ENCODE results near the gene SHISA5. TPM values are rescaled to one million over a fixed set of nuclear protein-coding genes. Genes with fewer than 3 reads are reported as not detected.

SHISA5 gene
- polyA plus RNA-seq, 1 experiment, result 217 TPM

DNA sequence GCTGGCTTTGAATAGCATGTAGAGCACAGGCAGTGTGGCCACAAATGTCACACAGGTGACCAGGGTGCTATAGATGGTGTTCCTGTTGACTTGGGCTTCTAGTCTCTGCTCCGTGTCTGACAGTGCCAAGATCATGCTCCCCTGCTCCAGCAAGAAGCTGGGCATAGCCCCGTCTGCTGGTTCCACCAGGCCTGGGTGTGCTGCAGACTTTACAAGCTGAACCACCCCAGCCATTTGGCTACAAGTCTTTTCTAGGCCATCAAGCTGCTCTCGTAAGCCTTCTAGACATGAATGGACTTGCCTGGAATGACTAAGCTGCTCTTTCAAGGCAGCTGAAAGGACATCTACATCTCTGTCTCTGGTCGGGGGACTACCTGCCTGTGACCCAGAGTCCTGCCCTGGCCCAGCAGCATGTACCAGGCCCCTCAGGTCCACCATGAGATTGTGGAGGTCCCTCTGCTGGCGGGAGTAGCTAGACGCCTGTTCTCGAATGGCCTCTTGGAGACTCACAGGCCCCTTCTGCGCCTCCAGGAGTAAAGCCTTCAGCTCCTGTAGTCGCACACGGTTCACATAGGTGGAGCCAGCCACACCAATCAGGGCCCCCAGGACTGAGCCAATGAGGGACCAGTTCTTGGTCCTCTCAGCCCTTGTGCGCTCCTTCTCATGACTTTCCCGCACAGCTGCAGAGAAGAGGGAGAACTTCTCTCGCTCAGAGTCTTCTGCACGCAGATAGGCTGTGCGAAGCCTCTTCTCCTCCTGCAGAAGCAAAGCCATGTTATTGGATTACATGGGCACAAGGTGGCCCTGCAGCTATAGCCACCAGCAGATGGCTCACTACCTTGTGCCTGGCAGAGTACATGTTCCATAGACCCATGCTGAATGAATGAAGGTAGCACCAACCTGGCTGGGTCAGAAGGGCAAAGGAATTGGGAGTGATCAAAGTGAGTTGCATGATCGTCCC lies 71.3 kb downstream of the SHISA5 start:
- no peak overlapping the region for H3K4me3 ChIP-seq (ENCODE audit: low read depth, low read length)

DNA sequence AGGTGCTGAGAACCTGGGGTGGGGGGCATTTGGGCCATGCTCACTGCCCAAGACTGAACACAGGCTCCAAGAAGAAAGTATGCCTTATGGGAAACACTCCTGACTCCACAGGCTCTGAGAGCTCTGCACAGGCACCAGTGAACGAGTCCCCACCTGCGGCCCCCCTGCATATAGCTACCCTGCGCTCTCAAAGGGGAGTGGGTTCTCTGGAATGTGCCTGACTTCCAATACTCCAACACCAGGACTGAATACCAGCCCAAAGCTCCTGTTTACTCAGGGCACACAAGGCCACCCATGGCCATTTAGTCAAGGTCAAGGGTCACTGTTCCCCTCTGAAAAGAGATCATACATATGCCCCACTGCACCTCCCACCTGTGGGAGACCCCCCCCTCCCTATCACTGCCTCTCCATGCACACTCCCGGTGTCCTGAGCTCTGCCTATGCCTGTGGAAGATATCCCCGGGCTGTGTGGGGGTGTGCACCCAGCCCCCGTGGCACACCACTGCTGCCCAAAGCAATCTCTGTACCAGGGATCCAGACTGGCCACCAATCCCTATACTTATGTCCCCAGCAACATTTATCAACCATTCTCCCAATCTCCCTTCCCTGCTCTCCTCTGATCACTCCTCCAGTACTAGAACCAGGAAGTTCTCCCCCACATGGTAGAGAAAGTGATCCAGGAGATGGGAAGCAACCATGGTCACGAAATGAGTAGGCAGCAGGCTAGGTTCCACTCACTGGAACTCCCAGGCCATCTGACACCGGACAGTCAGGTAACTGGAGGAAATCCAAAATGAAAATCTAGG lies 72.5 kb downstream of the SHISA5 start:
- CTCF ChIA-PET, result interaction anchor here (0.6 to 7.6 kb wide), 6 partner anchors 8 to 160 kb away, joined by 3 to 263 read pairs (median 22); partner anchors contain the start of genes CCDC51 and TMA7
- Histone ChIP-seq H3K27me3 (ENCODE audit: control insufficient read depth, insufficient read depth, low read length) (no peaks in the 10 kb centered on the region), H3K36me3 (ENCODE audit: control insufficient read depth, insufficient read depth, low read length) (0 out of 2 replicates have a peak, but pooled peaks cover 2% of the 10 kb centered on the region), H3K4me3 (ENCODE audit: low read depth, low read length) (no peak overlapping the region)
- POLR2A ChIA-PET, result no interaction called here
- TF ChIP-seq, protein P1, sequence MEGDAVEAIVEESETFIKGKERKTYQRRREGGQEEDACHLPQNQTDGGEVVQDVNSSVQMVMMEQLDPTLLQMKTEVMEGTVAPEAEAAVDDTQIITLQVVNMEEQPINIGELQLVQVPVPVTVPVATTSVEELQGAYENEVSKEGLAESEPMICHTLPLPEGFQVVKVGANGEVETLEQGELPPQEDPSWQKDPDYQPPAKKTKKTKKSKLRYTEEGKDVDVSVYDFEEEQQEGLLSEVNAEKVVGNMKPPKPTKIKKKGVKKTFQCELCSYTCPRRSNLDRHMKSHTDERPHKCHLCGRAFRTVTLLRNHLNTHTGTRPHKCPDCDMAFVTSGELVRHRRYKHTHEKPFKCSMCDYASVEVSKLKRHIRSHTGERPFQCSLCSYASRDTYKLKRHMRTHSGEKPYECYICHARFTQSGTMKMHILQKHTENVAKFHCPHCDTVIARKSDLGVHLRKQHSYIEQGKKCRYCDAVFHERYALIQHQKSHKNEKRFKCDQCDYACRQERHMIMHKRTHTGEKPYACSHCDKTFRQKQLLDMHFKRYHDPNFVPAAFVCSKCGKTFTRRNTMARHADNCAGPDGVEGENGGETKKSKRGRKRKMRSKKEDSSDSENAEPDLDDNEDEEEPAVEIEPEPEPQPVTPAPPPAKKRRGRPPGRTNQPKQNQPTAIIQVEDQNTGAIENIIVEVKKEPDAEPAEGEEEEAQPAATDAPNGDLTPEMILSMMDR (IDR thresholded peaks at IDR 0.05; ENCODE audit: insufficient read depth, low read depth, low read length), result no peak
- no peak for DNase-seq (ENCODE audit: low read depth)

More for the DNA sequence above, 71.3 kb downstream of the SHISA5 start:
- ChIA-PET CTCF (interaction anchor here (0.6 to 7.6 kb wide), 9 partner anchors 9 to 200 kb away, joined by 3 to 263 read pairs (median 4); partner anchors contain the start of gene ATRIP), POLR2A (no interaction called here)
- Histone ChIP-seq H3K36me3 (ENCODE audit: control insufficient read depth, insufficient read depth, low read length) (0 out of 2 replicates have a peak, but pooled peaks cover 2% of the 10 kb centered on the region), H3K27me3 (ENCODE audit: control insufficient read depth, insufficient read depth, low read length) (no peaks in the 10 kb centered on the region)
- no peak for DNase-seq (ENCODE audit: low read depth)
- TF ChIP-seq, protein P1 (IDR thresholded peaks at IDR 0.05; ENCODE audit: insufficient read depth, low read depth, low read length), result 0 out of 2 replicates have a peak, but pooled peaks have one; percentile 13

DNA sequence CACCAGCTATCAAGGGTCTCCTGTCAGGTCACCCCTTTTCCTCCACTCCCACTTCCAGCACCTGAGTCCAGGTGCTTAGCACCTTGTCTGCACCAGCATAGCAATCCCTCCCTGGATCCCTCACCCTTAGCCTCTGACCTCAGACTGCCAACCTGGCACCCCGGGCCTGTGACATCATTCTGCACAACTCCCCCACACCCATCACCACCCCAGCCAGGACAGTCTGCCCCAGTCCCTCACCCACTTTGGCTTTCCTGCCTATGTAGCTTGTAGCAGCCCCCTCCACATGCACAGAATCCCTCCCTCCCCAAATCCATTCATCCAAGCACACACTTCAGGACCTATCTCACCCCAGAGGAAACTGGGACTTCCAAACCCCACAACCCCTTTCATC lies 73.3 kb downstream of the SHISA5 start:
- ChIA-PET CTCF (interaction anchor here (1.0 to 7.6 kb wide), 4 partner anchors 9 to 160 kb away, joined by 3 to 263 read pairs (median 22); partner anchors contain the start of genes CCDC51 and TMA7), POLR2A (interaction anchor here (0.7 kb wide), 1 partner anchor 15 kb away, joined by 3 read pairs; no protein-coding TSS in a partner anchor)
- 0 out of 2 replicates have a peak, but pooled peaks cover 2% of the 10 kb centered on the region for H3K36me3 ChIP-seq (ENCODE audit: control insufficient read depth, insufficient read depth, low read length)
- TF ChIP-seq, protein P1 (IDR thresholded peaks at IDR 0.05; ENCODE audit: insufficient read depth, low read depth, low read length), result no peak
- H3K27me3 ChIP-seq (ENCODE audit: control insufficient read depth, insufficient read depth, low read length), result no peaks in the 10 kb centered on the region
- no peak overlapping the region for H3K4me3 ChIP-seq (ENCODE audit: low read depth, low read length)
- no peak for DNase-seq (ENCODE audit: low read depth)

DNA sequence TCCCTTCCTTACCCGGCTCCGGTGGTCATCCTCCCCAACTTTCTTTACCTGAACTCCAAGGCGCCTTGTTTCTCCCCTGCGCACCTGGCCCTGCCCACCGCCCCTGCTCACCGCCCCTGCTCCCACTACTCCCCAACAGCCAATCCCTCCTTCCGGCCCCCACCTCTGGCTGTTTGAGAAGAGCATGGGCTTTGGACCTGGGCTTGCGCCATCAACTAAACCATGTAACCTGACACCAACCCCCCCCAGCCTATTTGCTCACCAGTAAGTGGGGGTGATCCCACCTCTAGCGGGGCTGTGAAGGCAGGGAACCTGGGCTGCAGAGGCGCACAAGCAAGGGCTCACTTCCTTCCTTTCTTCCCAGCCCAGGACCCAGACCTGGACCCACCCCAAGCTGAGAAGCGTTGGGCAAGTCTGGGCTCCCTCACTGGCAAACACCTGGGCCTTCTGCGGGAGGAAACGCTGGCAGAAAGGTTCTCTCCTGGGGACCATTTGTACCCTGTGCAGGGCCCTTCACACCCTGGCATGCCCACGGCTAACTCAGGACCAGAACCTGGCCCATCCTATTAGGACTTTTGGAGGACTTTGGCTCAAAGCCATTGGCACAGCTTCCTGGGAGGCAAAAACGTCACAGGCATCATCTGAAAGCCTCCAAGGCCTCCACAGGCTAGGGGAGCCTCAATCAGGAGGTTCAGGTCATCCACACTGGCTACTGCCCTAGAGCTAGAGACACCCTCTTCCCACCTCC lies 73.8 kb downstream of the SHISA5 start, which contains the start of gene PLXNB1:
Gene PLXNB1 (minus strand): TSS at position 127 of the 748 bp plus-strand sequence. CDS start 5,475 bp downstream, outside the sequence.
- H3K27me3 ChIP-seq (ENCODE audit: control insufficient read depth, insufficient read depth, low read length), result no peaks in the 10 kb centered on the region
- 0 out of 2 replicates have a peak, but pooled peaks cover 2% of the 10 kb centered on the region for H3K36me3 ChIP-seq (ENCODE audit: control insufficient read depth, insufficient read depth, low read length)
- peak within 1 kb of the TSS; percentile 72 for H3K4me3 ChIP-seq (ENCODE audit: low read depth, low read length)
- ChIA-PET POLR2A (interaction anchor here (0.6 to 0.7 kb wide), 2 partner anchors 15 to 1240 kb away, joined by 3 read pairs; no protein-coding TSS in a partner anchor), CTCF (interaction anchor here (1.0 to 7.5 kb wide), 5 partner anchors 10 to 236 kb away, joined by 3 to 38 read pairs (median 4); partner anchors contain the start of genes CCDC51 and TMA7)
- TF ChIP-seq, protein P1 (IDR thresholded peaks at IDR 0.05; ENCODE audit: insufficient read depth, low read depth, low read length), result no peak
- no peak for DNase-seq (ENCODE audit: low read depth)
